Measurements from ENCODE around the gene DGKG.

GRCh38 chr3:186172353-186172752, 189.7 kb downstream of the DGKG start:
- TF ChIP-seq POLR2AphosphoS5 (IDR thresholded peaks at IDR 0.05; ENCODE audit: low read depth, low read length) (no peak), GABPA (IDR thresholded peaks at IDR 0.05; ENCODE audit: borderline replicate concordance, insufficient read depth, low read length) (no peak), CBX5 (IDR thresholded peaks at IDR 0.05; ENCODE audit: low read depth, low read length) (no peak), CTCF (IDR thresholded peaks at IDR 0.05; ENCODE audit: control extremely low read depth in 1 of 3, insufficient read depth in 1 of 3, low read depth in 1 of 3, low read length in 3 of 3) (no peak), SP1 (IDR thresholded peaks at IDR 0.05; ENCODE audit: low read depth, low read length) (no peak), POLR2A (IDR thresholded peaks at IDR 0.05; ENCODE audit: control extremely low read depth in 1 of 2, low read depth in 2 of 2, low read length in 2 of 2) (no peak), EP300 (IDR thresholded peaks at IDR 0.05; ENCODE audit: borderline replicate concordance in 1 of 2, low read depth in 2 of 2, low read length in 2 of 2) (no peak), JUND (IDR thresholded peaks at IDR 0.05; ENCODE audit: low read length) (no peak), NRF1 (IDR thresholded peaks at IDR 0.05; ENCODE audit: low read depth, low read length) (no peak), TBP (IDR thresholded peaks at IDR 0.05; ENCODE audit: low read depth, low read length) (no peak), SUZ12 (IDR thresholded peaks at IDR 0.05; ENCODE audit: low read length) (no peak), CEBPB (IDR thresholded peaks at IDR 0.05; ENCODE audit: low read depth, low read length) (no peak)
